Measurements from ENCODE around the gene ZBTB48.

GRCh38 chr1:6574025-6574620, 5.7 kb upstream of the ZBTB48 start:
- TF ChIP-seq POLR2AphosphoS5 (IDR thresholded peaks at IDR 0.05; ENCODE audit: low read depth) (no peak), CTCF (IDR thresholded peaks at IDR 0.05; ENCODE audit: insufficient read depth, low read length) (no peak), SPI1 (IDR thresholded peaks at IDR 0.05; ENCODE audit: borderline replicate concordance, low read depth) (no peak), REST (IDR thresholded peaks at IDR 0.05; ENCODE audit: insufficient replicate concordance, low read depth) (no peak), GABPA (IDR thresholded peaks at IDR 0.05; ENCODE audit: low read depth) (no peak)

Measured in HL-60 (cell line).